GM23338 (cell line): Measurements from ENCODE around the gene GABRA1. TPM values are rescaled to one million over a fixed set of nuclear protein-coding genes. Genes with fewer than 3 reads are reported as not detected.

ENCODE experiments used
- ATAC-seq: fragments of 200-7000 bp; cut with Tn5 transposase; 3 replicates; pipeline ENCODE4 v1.9.1; 2020
- DNase-seq: peaks from one replicate; pipeline ENCODE4 v3.0.0-alpha.2; 2015; ENCODE audit warnings: low spot score
- H2AFZ ChIP-seq: fragments of 200-600 bp; sonication (generic); 2 replicates; pipeline ENCODE4 v1.8.0; 2016; ENCODE audit warnings: antibody characterized with exemption, mild to moderate bottlenecking, moderate library complexity
- H3F3A ChIP-seq: fragments of 200-600 bp; sonication (generic); replicated peaks from 2 replicates; pipeline ENCODE4 v1.8.0; 2017; ENCODE audit warnings: antibody characterized with exemption, mixed run types, low read depth
- H3K27ac ChIP-seq: fragments of 200-600 bp; sonication (generic); 2 replicates; pipeline ENCODE4 v1.6.1; 2016; ENCODE audit warnings: low read depth
- H3K27me3 ChIP-seq: fragments of 200-600 bp; sonication (generic); 2 replicates; pipeline ENCODE4 v1.8.0; 2016; ENCODE audit warnings: mild to moderate bottlenecking, mixed run types, moderate library complexity; ENCODE audit not compliant: insufficient read depth
- H3K36me3 ChIP-seq: fragments of 200-600 bp; sonication (generic); 2 replicates; pipeline ENCODE4 v1.8.0; 2016; ENCODE audit warnings: mild to moderate bottlenecking; ENCODE audit not compliant: insufficient read depth
- H3K4me1 ChIP-seq: fragments of 200-600 bp; sonication (generic); 2 replicates; pipeline ENCODE4 v1.8.0; 2016; ENCODE audit warnings: mild to moderate bottlenecking, moderate library complexity; ENCODE audit not compliant: insufficient read depth
- H3K4me2 ChIP-seq: fragments of 200-600 bp; sonication (generic); 2 replicates; pipeline ENCODE4 v1.7.1; 2017; ENCODE audit warnings: mixed run types
- H3K4me3 ChIP-seq: fragments of 200-600 bp; sonication (generic); 2 replicates; pipeline ENCODE4 v1.6.1; 2016; ENCODE audit warnings: mixed run types
- H3K79me2 ChIP-seq: fragments of 200-600 bp; sonication (generic); replicated peaks from 2 replicates; pipeline ENCODE4 v1.8.0; 2017; ENCODE audit warnings: mild to moderate bottlenecking; ENCODE audit not compliant: insufficient read depth
- H3K9me2 ChIP-seq: fragments of 200-600 bp; sonication (generic); 2 replicates; pipeline ENCODE4 v1.8.0; 2017; ENCODE audit not compliant: insufficient read depth
- H4K20me1 ChIP-seq: fragments of 200-600 bp; sonication (generic); replicated peaks from 2 replicates; pipeline ENCODE4 v1.8.0; 2017; ENCODE audit warnings: mild to moderate bottlenecking; ENCODE audit not compliant: insufficient read depth
- H3K27ac Mint-ChIP-seq: 2 replicates; pipeline ENCODE4 v1.8.0; 2020; ENCODE audit warnings: inconsistent platforms, mild to moderate bottlenecking, moderate library complexity, mixed read lengths
- H3K27me3 Mint-ChIP-seq: 3 replicates; pipeline ENCODE4 v1.8.0; 2022; ENCODE audit warnings: low read depth, mild to moderate bottlenecking, moderate library complexity, mixed read lengths, inconsistent platforms; ENCODE audit not compliant: insufficient read depth, poor library complexity
- H3K36me3 Mint-ChIP-seq: 3 replicates; pipeline ENCODE4 v1.8.0; 2021; ENCODE audit warnings: low read depth, mild to moderate bottlenecking, inconsistent platforms, moderate library complexity, mixed read lengths
- H3K4me1 Mint-ChIP-seq: 3 replicates; pipeline ENCODE4 v1.8.0; 2020; ENCODE audit warnings: mild to moderate bottlenecking, inconsistent platforms, mixed read lengths
- H3K4me3 Mint-ChIP-seq: 3 replicates; pipeline ENCODE4 v1.8.0; 2021; ENCODE audit warnings: moderate library complexity, mild to moderate bottlenecking, inconsistent platforms, mixed read lengths
- H3K9me3 Mint-ChIP-seq: 3 replicates; pipeline ENCODE4 v1.8.0; 2020; ENCODE audit warnings: moderate library complexity, mild to moderate bottlenecking, inconsistent platforms, mixed read lengths
- CREB1 ChIP-seq: fragments of 250-450 bp; sonication (Bioruptor Pico); IDR thresholded peaks from 2 replicates; pipeline ENCODE4 v1.5.0; 2020; ENCODE audit warnings: low read depth, mild to moderate bottlenecking, moderate library complexity
- CTCF ChIP-seq, 2 experiments: fragments of 200-600 bp in 1 of 2; sonication (generic) in 1 of 2; conservative IDR thresholded peaks; 2 replicates each; pipeline versions ENCODE4 v1.5.1 to v1.6.1; 2016 to 2017; ENCODE audit warnings: antibody characterized with exemption in 2 of 2, low read depth in 2 of 2, mild to moderate bottlenecking in 2 of 2, moderate library complexity in 1 of 2
- ETS1 ChIP-seq: IDR thresholded peaks from 2 replicates; pipeline ENCODE4 v1.6.1; 2016; ENCODE audit warnings: antibody characterized with exemption
- EZH2 ChIP-seq: fragments of 200-600 bp; sonication (generic); IDR thresholded peaks from one replicate; pipeline ENCODE4 v1.8.0; 2017; ENCODE audit warnings: antibody characterized with exemption, mild to moderate bottlenecking, low read depth; ENCODE audit not compliant: unreplicated experiment
- EZH2phosphoT487 ChIP-seq: fragments of 200-600 bp; sonication (generic); IDR thresholded peaks from one replicate; pipeline ENCODE4 v1.8.1; 2018; ENCODE audit warnings: antibody characterized with exemption; ENCODE audit not compliant: unreplicated experiment
- JUNB ChIP-seq: IDR thresholded peaks from one replicate; pipeline ENCODE4 v1.6.1; 2016; ENCODE audit warnings: antibody characterized with exemption; ENCODE audit not compliant: unreplicated experiment
- NANOG ChIP-seq: IDR thresholded peaks from 2 replicates; pipeline ENCODE4 v1.6.1; 2016; ENCODE audit warnings: antibody characterized with exemption, borderline replicate concordance
- POLR2AphosphoS5 ChIP-seq: IDR thresholded peaks from 2 replicates; pipeline ENCODE4 v1.6.1; 2016; ENCODE audit warnings: antibody characterized with exemption, low read depth
- REST ChIP-seq: IDR thresholded peaks from one replicate; pipeline ENCODE4 v1.6.1; 2018; ENCODE audit warnings: antibody characterized with exemption; ENCODE audit not compliant: unreplicated experiment
- STAT1 ChIP-seq: IDR thresholded peaks from one replicate; pipeline ENCODE4 v1.6.1; 2016; ENCODE audit warnings: antibody characterized with exemption; ENCODE audit not compliant: unreplicated experiment
- ZNF114 ChIP-seq: fragments of 250-450 bp; sonication (Bioruptor Pico); IDR thresholded peaks from 2 replicates; pipeline ENCODE4 v1.5.0; 2020; ENCODE audit warnings: mild to moderate bottlenecking, moderate library complexity
- ZNF331 ChIP-seq: fragments of 250-450 bp; sonication (Bioruptor Pico); IDR thresholded peaks from 2 replicates; pipeline ENCODE4 v1.5.0; 2020; ENCODE audit warnings: low read depth, mild to moderate bottlenecking, moderate library complexity
- ZNF462 ChIP-seq: fragments of 250-450 bp; sonication (Bioruptor Pico); IDR thresholded peaks from 2 replicates; pipeline ENCODE4 v1.5.0; 2020; ENCODE audit warnings: mild to moderate bottlenecking, moderate library complexity
- polyA plus RNA-seq: library from polyadenylated mRNA; unstranded; fragments of >200 nt; fragmentation: Nextera tagmentation; extraction: Ambion mirVana; gene quantifications from 2 replicates; pipeline ENCODE4 v1.2.1, GENCODE V29; 2016
- total RNA-seq: library from RNA; depleted of rRNA; stranded (reverse); fragments of >200 nt; shearing (Covaris generic); gene quantifications from 2 replicates; pipeline ENCODE4 v1.2.3, GENCODE V29; 2014

Gene GABRA1
- total and polyA plus RNA-seq, 2 experiments from 2014 or later, result 0.52 TPM

- Histone ChIP-seq H3K79me2 (no peaks in the 10 kb centered on the region), H3K4me3 (no peak overlapping the region)
Measured at GRCh38 chr5:161850491-161850890, 2.6 kb downstream of the GABRA1 start.

More at GRCh38 chr5:161850491-161850890, 2.6 kb downstream of the GABRA1 start:
- H3K27ac ChIP-seq, result no peak overlapping the region
- H3K27ac Mint-ChIP-seq, result no peak overlapping the region
- H3F3A ChIP-seq, result no peaks in the 10 kb centered on the region
- H3K4me2 ChIP-seq, result no peak overlapping the region
- TF ChIP-seq REST (no peak), ZNF114 (no peak), NANOG (no peak), JUNB (no peak), EZH2phosphoT487 (no peak), ZNF331 (no peak), ETS1 (no peak), POLR2AphosphoS5 (no peak), EZH2 (no peak), STAT1 (no peak), ZNF462 (CRISPR knock-in tag) (no peak), CTCF (conservative IDR thresholded peaks at IDR 0.05; ENCODE audit: low read depth in 2 of 2) (no peak), CREB1 (no peak)
- H3K9me2 ChIP-seq, result no peaks in the 10 kb centered on the region
- peaks cover 33% of the 10 kb centered on the region for H3K27me3 ChIP-seq
- no peak for ATAC-seq
- H4K20me1 ChIP-seq, result no peaks in the 10 kb centered on the region; the same call in 1 of the 2 replicates
- peaks cover 45% of the 10 kb centered on the region for H3K4me1 Mint-ChIP-seq
- H2AFZ ChIP-seq, result no peak overlapping the region
- no peaks in the 10 kb centered on the region for H3K36me3 ChIP-seq
- H3K27me3 Mint-ChIP-seq, result peaks cover 20% of the 10 kb centered on the region
- peak; percentile 3 for DNase-seq
- H3K9me3 Mint-ChIP-seq, result no peaks in the 10 kb centered on the region; the same call in 2 of the 3 replicates
- peaks cover 30% of the 10 kb centered on the region for H3K4me1 ChIP-seq
- H3K36me3 Mint-ChIP-seq, result no peaks in the 10 kb centered on the region
- H3K4me3 Mint-ChIP-seq, result no peak overlapping the region
